Psoas muscle (tissue), 8 donors: ENCODE data around the gene ADCY10. TPM values are rescaled to one million over a fixed set of nuclear protein-coding genes. Genes with fewer than 3 reads are reported as not detected.

Source experiments
- ATAC-seq, 4 donors: fragments of 200-7000 bp; cut with Tn5 transposase; one replicate each; pipeline ENCODE4 v1.9.1; 2020; ENCODE audit warnings: moderate library complexity in 3 of 4, mild to moderate bottlenecking in 2 of 4
- DNase-seq, 2 donors: peaks; one replicate each; pipeline ENCODE4 v3.0.0-alpha.2; 2020
- H3K27ac ChIP-seq: fragments of 200-600 bp; one replicate; pipeline ENCODE4 v1.8.0; 2022
- H3K27me3 ChIP-seq, 3 donors: fragments of 200-600 bp in 1 of 3; one replicate each; pipeline versions ENCODE4 v1.6.1 to v1.8.0; 2013 to 2022; ENCODE audit warnings: low read length in 2 of 3, mild to moderate bottlenecking in 2 of 3, moderate library complexity in 1 of 3; ENCODE audit not compliant: insufficient read depth in 3 of 3
- H3K36me3 ChIP-seq, 2 donors: fragments of 200-600 bp in 1 of 2; one replicate each; pipeline versions ENCODE4 v1.6.1 to v1.8.0; 2013 to 2022; ENCODE audit warnings: low read depth in 1 of 2, mild to moderate bottlenecking in 1 of 2, moderate library complexity in 1 of 2; ENCODE audit not compliant: insufficient read depth in 1 of 2
- H3K4me1 ChIP-seq: fragments of 200-600 bp; one replicate; pipeline ENCODE4 v1.8.0; 2022
- H3K4me3 ChIP-seq: fragments of 200-600 bp; one replicate; pipeline ENCODE4 v1.8.0; 2022; ENCODE audit warnings: mild to moderate bottlenecking
- H3K9me3 ChIP-seq: fragments of 200-600 bp; one replicate; pipeline ENCODE4 v1.8.0; 2022
- CTCF ChIP-seq: fragments of 200-600 bp; IDR thresholded peaks from one replicate; pipeline ENCODE4 v1.8.0; 2022; ENCODE audit warnings: antibody characterized with exemption
- WGBS, 3 donors: extraction: QIAGEN DNeasy Blood & Tissue Kit; methylation state at CpG; one replicate each; pipeline versions ENCODE4 v1.1.6 to v1.1.7; 2013; 5-methylcytosine and 5-hydroxymethylcytosine counted together
- intact Hi-C, 2 donors: fragments of 100-400 bp; cut with DNase I; formaldehyde crosslinking; loops; one replicate each; pipeline versions ENCODE4 v1.11.0 to v1.14.2; 2022
- polyA plus RNA-seq, 3 donors: library from polyadenylated mRNA; stranded (reverse); fragments of 200-250 nt; gene quantifications; one replicate each; pipeline ENCODE4 v1.2.3, GENCODE V29; 2013
- total RNA-seq, 4 donors: library from RNA; stranded (reverse); fragmentation: NEBNext Ultra II Directional in 2 of 4; extraction: Animal tissue kit (Norgen Biotek cat#: 25700) in 2 of 4; gene quantifications; one replicate each; pipeline versions ENCODE4 v1.2.1 to v1.2.4, GENCODE V29; 2021 to 2023
- donor health status: healthy with polysubstance abuse.
- donor health status: DM: no; HTN: no; CAD: no; lungs with moderate emphysema.
- donor health status: Bipolar disorder and iron deficiency.
- donor health status: healthy.
- donor health status: DM: yes; HTN: yes; CAD: no.
- donor health status: DM: no; HTN: no; CAD: no.
- donor health status: DM: no; HTN: no; CAD: no.
- donor health status: DM: yes; HTN: yes; CAD: no.

Gene ADCY10
- total and polyA plus RNA-seq, 7 donors, result 0.01 to 0.54 (median 0.17) TPM

DNA sequence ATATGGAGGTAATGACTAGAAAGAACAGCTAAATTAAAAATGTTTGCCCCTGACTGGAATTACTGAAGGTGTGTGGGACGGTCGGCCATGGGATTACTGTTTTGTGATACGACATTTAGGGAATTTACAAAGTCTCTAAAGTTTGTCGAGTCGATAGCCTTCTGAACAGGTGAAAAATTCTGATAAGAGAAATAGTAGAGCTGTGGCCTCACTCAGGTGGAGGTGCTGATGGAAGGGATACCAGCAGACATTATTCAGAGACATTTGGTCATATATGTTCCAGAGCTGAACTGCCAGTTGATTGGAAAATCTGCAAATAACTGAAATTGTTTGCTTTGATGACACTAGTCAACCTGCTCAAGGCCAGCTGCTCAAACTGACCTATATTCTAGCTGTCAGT is 71.1 kb downstream of the ADCY10 start:
- Histone ChIP-seq H3K36me3 (no peaks in the 10 kb centered on the region), H3K4me1 (no peaks in the 10 kb centered on the region), H3K4me3 (no peak overlapping the region), H3K9me3 (no peaks in the 10 kb centered on the region), H3K27me3 (no peaks in the 10 kb centered on the region), H3K27ac (no peak overlapping the region)
- intact Hi-C loops, result no loop called here
- DNase-seq (no peak), ATAC-seq (no peak)
- 95 to 98% (median 96%) methylated on average over 5 of the region's 5 CpGs for WGBS, 3 donors
- no peak for TF ChIP-seq CTCF

- TF ChIP-seq CTCF, result no peak
- ATAC-seq (no peak), DNase-seq (no peak)
- WGBS, 3 donors, result 92 to 96% (median 94%) methylated on average over 3 of the region's 3 CpGs
- H3K27me3 ChIP-seq, result no peaks in the 10 kb centered on the region
- intact Hi-C loops, result no loop called here
- no peak overlapping the region for H3K27ac ChIP-seq
- no peaks in the 10 kb centered on the region for H3K4me1 ChIP-seq
- no peaks in the 10 kb centered on the region for H3K9me3 ChIP-seq
- no peaks in the 10 kb centered on the region for H3K36me3 ChIP-seq
- no peak overlapping the region for H3K4me3 ChIP-seq
Measured at GRCh38 chr1:167841530-167841929, 72.4 kb downstream of the ADCY10 start.

GRCh38 chr1:167839009-167839408 is 74.9 kb downstream of the ADCY10 start:
- ATAC-seq (no peak), DNase-seq (no peak)
- intact Hi-C loops, result no loop called here
- H3K27me3 ChIP-seq, result no peaks in the 10 kb centered on the region
- no peak overlapping the region for H3K4me3 ChIP-seq
- no peak for TF ChIP-seq CTCF
- WGBS, 3 donors, result 78 to 82% (median 82%) methylated on average over 2 of the region's 2 CpGs
- no peaks in the 10 kb centered on the region for H3K36me3 ChIP-seq
- H3K4me1 ChIP-seq, result no peaks in the 10 kb centered on the region
- no peaks in the 10 kb centered on the region for H3K9me3 ChIP-seq
- no peak overlapping the region for H3K27ac ChIP-seq

DNA sequence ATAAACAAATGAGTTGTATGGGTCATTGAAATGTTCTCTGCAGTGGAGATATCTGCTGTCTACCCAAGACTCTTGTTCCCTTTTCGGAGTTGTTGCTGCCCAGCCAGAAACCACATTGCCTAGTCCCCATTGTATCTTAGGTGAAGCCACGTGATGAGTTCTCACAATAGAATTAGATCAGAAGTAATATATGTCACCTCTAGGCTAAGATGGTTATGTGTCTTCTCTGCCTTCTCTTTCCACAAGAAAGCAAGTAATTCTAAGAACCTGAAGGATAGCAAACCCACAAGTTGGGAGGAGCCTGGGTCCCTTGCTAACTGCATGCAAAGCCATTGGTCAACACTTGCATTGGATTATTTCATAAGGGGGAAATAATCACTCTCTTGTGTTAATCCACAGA is 76.6 kb downstream of the ADCY10 start:
- WGBS, 3 donors, result 46 to 82% (median 63%) methylated on average over 2 of the region's 2 CpGs
- no peak for TF ChIP-seq CTCF

DNA sequence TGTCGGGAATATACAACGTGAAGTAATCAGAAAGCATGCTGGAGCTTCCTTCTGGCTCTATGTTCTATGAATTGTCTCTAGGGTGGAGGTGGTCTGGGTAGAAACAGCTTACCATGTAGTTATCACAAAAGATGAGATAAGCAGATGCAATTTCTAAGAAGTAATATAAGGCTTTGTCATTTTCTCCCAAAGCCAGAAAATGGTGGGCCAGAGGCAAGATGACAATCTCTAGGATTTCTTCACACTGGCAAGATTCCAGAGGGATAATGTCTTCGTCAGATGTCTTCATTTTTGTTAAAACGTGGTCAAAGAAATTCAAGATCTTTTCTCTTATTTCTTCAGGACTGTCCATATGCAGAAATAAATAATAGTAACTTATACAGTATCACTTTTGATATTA is 77.7 kb downstream of the ADCY10 start:
- intact Hi-C loops, result no loop called here
- DNase-seq (no peak), ATAC-seq (no peak)
- Histone ChIP-seq H3K4me1 (no peaks in the 10 kb centered on the region), H3K27ac (no peak overlapping the region), H3K27me3 (no peaks in the 10 kb centered on the region), H3K36me3 (no peaks in the 10 kb centered on the region), H3K9me3 (no peaks in the 10 kb centered on the region), H3K4me3 (no peak overlapping the region)
- WGBS, 3 donors, result 50 to 68% (median 64%) methylated on average over 4 of the region's 4 CpGs
- no peak for TF ChIP-seq CTCF

More for the DNA sequence above, 76.6 kb downstream of the ADCY10 start:
- H3K27me3 ChIP-seq, result no peaks in the 10 kb centered on the region
- no peak overlapping the region for H3K27ac ChIP-seq
- H3K4me1 ChIP-seq, result no peaks in the 10 kb centered on the region
- ATAC-seq (no peak), DNase-seq (no peak)
- intact Hi-C loops, result no loop called here
- H3K9me3 ChIP-seq, result no peaks in the 10 kb centered on the region
- no peak overlapping the region for H3K4me3 ChIP-seq
- H3K36me3 ChIP-seq, result no peaks in the 10 kb centered on the region
